Measurements from ENCODE around the gene GIGYF2. TPM values are rescaled to one million over a fixed set of nuclear protein-coding genes. Genes with fewer than 3 reads are reported as not detected.
"Not testable (repeated sequence)": the region's sequence is repeated elsewhere in the genome, so short reads cannot be mapped to it uniquely, and the experiment has no call there.

Gene GIGYF2
- polyA plus RNA-seq, 1 of the 3 experiments (the other 2 are of a cell fraction): 12.8 TPM

GRCh38 chr2:232714969-232715368 is 17.8 kb downstream of the GIGYF2 start:
- no peak overlapping the region for H2AFZ ChIP-seq (ENCODE audit: low read depth)
- no peak for DNase-seq
- peaks cover 5% of the 10 kb centered on the region for H3F3A ChIP-seq (replicated peaks; ENCODE audit: insufficient read depth)
- CTCF ChIA-PET: no interaction called here
- no peak overlapping the region for H3K4me3 ChIP-seq (ENCODE audit: low read depth in 2 of 2, low read length in 1 of 2)
- no peaks in the 10 kb centered on the region for H3K9me3 ChIP-seq
- H3K9ac ChIP-seq: no peak overlapping the region
- no peak overlapping the region for H3K4me2 ChIP-seq
- no peak overlapping the region for H3K27ac ChIP-seq (ENCODE audit: low read depth in 2 of 2, low read length in 1 of 2)
- H3K27me3 ChIP-seq (ENCODE audit: insufficient read depth): no peaks in the 10 kb centered on the region
- H3K9me2 ChIP-seq: no peaks in the 10 kb centered on the region
- peaks cover 4 to 45% of the 10 kb centered on the region in 2 experiments for H3K36me3 ChIP-seq (replicated peaks in 1 of 2; ENCODE audit: control insufficient read depth in 1 of 2, insufficient read depth in 2 of 2, low read length in 1 of 2)
- H4K20me1 ChIP-seq (ENCODE audit: insufficient read depth): peaks cover 28% of the 10 kb centered on the region
- WGBS (ENCODE audit: low lambda C conversion rate): 67% methylated on average over 3 of the region's 3 CpGs
- H3K79me2 ChIP-seq (ENCODE audit: insufficient read depth): peaks cover 95% of the 10 kb centered on the region
- POLR2A ChIA-PET: no interaction called here
- peaks cover 0 to 4% of the 10 kb centered on the region in 2 experiments; a peak in 1 of 4 replicates for H3K4me1 ChIP-seq (ENCODE audit: control insufficient read depth in 1 of 2, insufficient read depth in 2 of 2, low read depth in 1 of 2, low read length in 1 of 2)
- no peak for TF ChIP-seq GABPA (IDR thresholded peaks at IDR 0.05; ENCODE audit: low read depth)
- TF ChIP-seq NRF1 (IDR thresholded peaks at IDR 0.05; ENCODE audit: low read depth, low read length): no peak
- TF ChIP-seq GATA2 (CRISPR knock-in tag; IDR thresholded peaks at IDR 0.05): no peak
- no peak for TF ChIP-seq CTCF (IDR thresholded peaks at IDR 0.05)
- no peak for TF ChIP-seq FOXM1 (IDR thresholded peaks at IDR 0.05; ENCODE audit: low read depth)
- TF ChIP-seq TEAD4 (IDR thresholded peaks at IDR 0.05; ENCODE audit: borderline replicate concordance, insufficient read depth): no peak
- TF ChIP-seq JUND (IDR thresholded peaks at IDR 0.05): no peak
- TF ChIP-seq RFX5 (IDR thresholded peaks at IDR 0.05; ENCODE audit: low read length): no peak
- TF ChIP-seq MXI1 (IDR thresholded peaks at IDR 0.05; ENCODE audit: low read depth, low read length): no peak
- no peak for TF ChIP-seq RXRA (IDR thresholded peaks at IDR 0.05; ENCODE audit: borderline replicate concordance, low read depth)
- TF ChIP-seq EZH2phosphoT487 (IDR thresholded peaks at IDR 0.05; ENCODE audit: borderline replicate concordance, low read depth): no peak
- no peak for TF ChIP-seq POLR2AphosphoS5 (IDR thresholded peaks at IDR 0.05; ENCODE audit: low read depth, low read length)
- TF ChIP-seq SIN3A (IDR thresholded peaks at IDR 0.05; ENCODE audit: borderline replicate concordance, low read depth, low read length): no peak
- no peak for TF ChIP-seq MEF2A (IDR thresholded peaks at IDR 0.05; ENCODE audit: borderline replicate concordance, low read depth)
- no peak for TF ChIP-seq FOXJ3 (CRISPR knock-in tag; IDR thresholded peaks at IDR 0.05)
- TF ChIP-seq IRF3 (IDR thresholded peaks at IDR 0.05; ENCODE audit: low read depth, low read length): no peak
- TF ChIP-seq, protein P1, sequence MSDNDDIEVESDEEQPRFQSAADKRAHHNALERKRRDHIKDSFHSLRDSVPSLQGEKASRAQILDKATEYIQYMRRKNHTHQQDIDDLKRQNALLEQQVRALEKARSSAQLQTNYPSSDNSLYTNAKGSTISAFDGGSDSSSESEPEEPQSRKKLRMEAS (IDR thresholded peaks at IDR 0.05; ENCODE audit: low read depth): no peak
- TF ChIP-seq TCF12 (IDR thresholded peaks at IDR 0.05): no peak
- no peak for TF ChIP-seq USF2 (IDR thresholded peaks at IDR 0.05; ENCODE audit: borderline replicate concordance, low read depth, low read length)
- TF ChIP-seq, protein P2, sequence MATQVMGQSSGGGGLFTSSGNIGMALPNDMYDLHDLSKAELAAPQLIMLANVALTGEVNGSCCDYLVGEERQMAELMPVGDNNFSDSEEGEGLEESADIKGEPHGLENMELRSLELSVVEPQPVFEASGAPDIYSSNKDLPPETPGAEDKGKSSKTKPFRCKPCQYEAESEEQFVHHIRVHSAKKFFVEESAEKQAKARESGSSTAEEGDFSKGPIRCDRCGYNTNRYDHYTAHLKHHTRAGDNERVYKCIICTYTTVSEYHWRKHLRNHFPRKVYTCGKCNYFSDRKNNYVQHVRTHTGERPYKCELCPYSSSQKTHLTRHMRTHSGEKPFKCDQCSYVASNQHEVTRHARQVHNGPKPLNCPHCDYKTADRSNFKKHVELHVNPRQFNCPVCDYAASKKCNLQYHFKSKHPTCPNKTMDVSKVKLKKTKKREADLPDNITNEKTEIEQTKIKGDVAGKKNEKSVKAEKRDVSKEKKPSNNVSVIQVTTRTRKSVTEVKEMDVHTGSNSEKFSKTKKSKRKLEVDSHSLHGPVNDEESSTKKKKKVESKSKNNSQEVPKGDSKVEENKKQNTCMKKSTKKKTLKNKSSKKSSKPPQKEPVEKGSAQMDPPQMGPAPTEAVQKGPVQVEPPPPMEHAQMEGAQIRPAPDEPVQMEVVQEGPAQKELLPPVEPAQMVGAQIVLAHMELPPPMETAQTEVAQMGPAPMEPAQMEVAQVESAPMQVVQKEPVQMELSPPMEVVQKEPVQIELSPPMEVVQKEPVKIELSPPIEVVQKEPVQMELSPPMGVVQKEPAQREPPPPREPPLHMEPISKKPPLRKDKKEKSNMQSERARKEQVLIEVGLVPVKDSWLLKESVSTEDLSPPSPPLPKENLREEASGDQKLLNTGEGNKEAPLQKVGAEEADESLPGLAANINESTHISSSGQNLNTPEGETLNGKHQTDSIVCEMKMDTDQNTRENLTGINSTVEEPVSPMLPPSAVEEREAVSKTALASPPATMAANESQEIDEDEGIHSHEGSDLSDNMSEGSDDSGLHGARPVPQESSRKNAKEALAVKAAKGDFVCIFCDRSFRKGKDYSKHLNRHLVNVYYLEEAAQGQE (IDR thresholded peaks at IDR 0.05; ENCODE audit: low read depth, low read length): no peak

- H3F3A ChIP-seq (replicated peaks; ENCODE audit: insufficient read depth); POLR2A ChIA-PET; H3K9me2 ChIP-seq; H3K27ac ChIP-seq (ENCODE audit: low read depth in 2 of 2, low read length in 1 of 2); DNase-seq; H3K4me2 ChIP-seq; H3K4me3 ChIP-seq (ENCODE audit: low read depth in 2 of 2, low read length in 1 of 2); H3K9me3 ChIP-seq; H3K9ac ChIP-seq; CTCF ChIA-PET; H2AFZ ChIP-seq (ENCODE audit: low read depth); H3K27me3 ChIP-seq (ENCODE audit: insufficient read depth); H3K4me1 ChIP-seq (ENCODE audit: control insufficient read depth in 1 of 2, insufficient read depth in 2 of 2, low read depth in 1 of 2, low read length in 1 of 2): not testable (repeated sequence)
- Histone ChIP-seq H3K79me2 (ENCODE audit: insufficient read depth) (peaks cover 99% of the 10 kb centered on the region), H3K36me3 (replicated peaks in 1 of 2; ENCODE audit: control insufficient read depth in 1 of 2, insufficient read depth in 2 of 2, low read length in 1 of 2) (peaks cover 5 to 20% of the 10 kb centered on the region in 2 experiments), H4K20me1 (ENCODE audit: insufficient read depth) (peaks cover 46% of the 10 kb centered on the region)
These were observed 22.9 kb downstream of the GIGYF2 start for GRCh38 chr2:232720056-232720455.
